Fibroblast of skin of right quadriceps (primary cell): Measurements from ENCODE around the gene CDX2.

ENCODE experiments used
- DNase-seq: peaks from one replicate; pipeline ENCODE4 v3.0.0-alpha.2; 2013

CDX2 gene

DNA sequence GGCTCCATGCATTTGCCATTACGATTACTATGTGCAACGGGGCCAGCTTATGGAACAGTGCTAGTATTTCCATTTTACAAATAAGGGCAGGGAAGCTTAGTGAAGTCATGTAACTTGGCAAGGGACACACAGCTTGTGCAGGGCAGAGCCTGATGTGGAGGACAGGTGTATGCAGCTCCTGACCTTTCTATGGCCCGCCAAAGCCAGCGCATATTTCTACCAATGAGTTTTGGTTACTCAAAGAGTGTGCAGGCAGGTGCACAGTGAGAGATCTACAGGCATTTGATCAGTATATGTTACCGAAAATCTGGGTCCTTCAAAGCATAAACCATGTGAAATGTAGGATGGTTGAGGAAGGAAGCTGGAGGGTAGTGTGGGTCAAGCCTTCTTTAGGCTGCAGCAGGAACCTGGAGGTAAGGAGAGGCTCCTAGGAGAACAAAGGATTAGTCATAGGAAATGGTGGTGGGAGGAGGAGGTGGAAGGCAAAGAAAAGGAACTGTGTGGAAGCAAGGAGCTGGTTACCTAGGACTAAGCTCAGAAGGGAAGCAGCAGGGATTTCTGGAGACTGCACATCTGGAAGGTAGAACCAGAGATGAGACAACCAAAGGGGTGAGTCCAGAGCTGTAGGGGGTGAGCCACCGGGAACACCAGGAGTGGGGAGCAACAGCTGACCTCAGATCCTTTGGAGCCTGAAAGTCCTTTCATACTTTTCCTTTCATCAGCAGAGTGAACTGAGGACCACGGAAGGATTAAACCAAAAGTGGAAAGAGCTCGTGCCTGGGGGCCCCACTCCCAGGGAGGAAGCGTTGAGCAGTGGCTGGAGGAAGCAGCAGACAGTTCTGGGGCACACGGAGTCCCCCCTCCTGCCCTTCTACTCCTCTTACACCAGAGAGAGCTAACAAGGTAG lies 53.6 kb downstream of the CDX2 start:
- no peak for DNase-seq

DNA sequence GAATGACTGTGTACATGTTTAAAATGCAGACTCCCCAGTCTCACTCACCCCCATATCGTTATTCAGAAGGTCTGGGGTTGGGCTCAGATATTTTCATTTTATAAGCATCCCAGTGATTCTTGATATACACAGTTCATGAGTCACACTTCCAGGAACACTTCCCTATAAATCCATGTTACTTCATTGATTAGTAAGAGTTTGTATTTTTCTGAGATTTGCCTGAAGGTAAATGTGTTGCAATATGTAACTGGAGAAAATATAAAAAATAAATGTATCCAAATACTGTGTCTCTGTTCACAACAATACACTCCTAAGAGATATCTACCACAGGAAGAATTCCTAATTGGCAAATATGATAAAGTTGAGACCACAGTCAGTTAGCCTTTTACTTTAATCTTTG lies 56.0 kb downstream of the CDX2 start:
- no peak for DNase-seq

DNA sequence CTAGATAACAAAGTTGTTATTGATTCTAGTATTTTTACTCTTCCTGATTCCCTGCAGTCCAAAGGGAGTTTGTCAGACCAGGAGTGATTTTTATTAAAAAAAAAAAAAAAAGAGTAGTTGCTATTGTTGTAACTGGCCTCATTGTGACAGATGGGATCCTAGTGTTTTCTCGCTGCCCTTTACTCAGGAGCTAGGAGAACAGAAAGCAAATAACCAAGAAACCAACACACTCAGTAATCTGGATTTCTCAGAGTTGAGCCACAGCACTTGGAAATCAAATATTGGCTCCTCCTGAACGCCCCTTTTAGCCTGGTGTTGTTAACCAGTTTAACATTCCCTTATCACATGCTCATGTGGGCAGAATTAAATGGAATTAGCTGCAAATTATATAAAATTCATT lies 57.6 kb downstream of the CDX2 start:
- no peak for DNase-seq
